Fibroblast of mammary gland (primary cell): ENCODE data around the gene IL13.

Experiments
- DNase-seq: peaks from one replicate; pipeline ENCODE4 v3.0.0-alpha.2; 2010; ENCODE audit warnings: low read depth
- H3K4me3 ChIP-seq: 2 replicates; pipeline ENCODE4 v1.5.1; 2011; ENCODE audit warnings: low read depth, mild to moderate bottlenecking, low read length, moderate library complexity; ENCODE audit not compliant: control insufficient read depth
- CTCF ChIP-seq: conservative IDR thresholded peaks from 2 replicates; pipeline ENCODE4 v1.5.1; 2011; ENCODE audit warnings: low read depth, low read length, inconsistent platforms; ENCODE audit not compliant: control insufficient read depth, insufficient read depth

IL13 gene

GRCh38 chr5:132677682-132678400, 19.9 kb downstream of the IL13 start:
- no peak overlapping the region for H3K4me3 ChIP-seq
- no peak for TF ChIP-seq CTCF
- DNase-seq, result no peak

GRCh38 chr5:132678735-132679134, 20.8 kb downstream of the IL13 start:
- no peak for TF ChIP-seq CTCF
- H3K4me3 ChIP-seq, result no peak overlapping the region
- DNase-seq, result no peak

GRCh38 chr5:132679166-132679565, 21.2 kb downstream of the IL13 start:
- no peak for TF ChIP-seq CTCF
- DNase-seq, result no peak
- no peak overlapping the region for H3K4me3 ChIP-seq

GRCh38 chr5:132679717-132680380, 21.9 kb downstream of the IL13 start:
- H3K4me3 ChIP-seq, result no peak overlapping the region
- no peak for TF ChIP-seq CTCF
- DNase-seq, result no peak

GRCh38 chr5:132680780-132681475, 23.0 kb downstream of the IL13 start:
- no peak for TF ChIP-seq CTCF
- no peak for DNase-seq
- H3K4me3 ChIP-seq, result no peak overlapping the region

GRCh38 chr5:132681476-132681831, 23.5 kb downstream of the IL13 start:
- DNase-seq, result no peak
- TF ChIP-seq CTCF, result no peak

More at GRCh38 chr5:132681476-132681831, 23.5 kb downstream of the IL13 start:
- no peak overlapping the region for H3K4me3 ChIP-seq
